HEK293T (cell line): ENCODE measurements around the gene INPP4B.

Experiments used
- BHLHE40 ChIP-seq: fragments of 450-650 bp; IDR thresholded peaks from 2 replicates; pipeline ENCODE4 v1.6.1; 2016; ENCODE audit warnings: mild to moderate bottlenecking, moderate library complexity, borderline replicate concordance
- L3MBTL2 ChIP-seq: fragments of 450-650 bp; conservative IDR thresholded peaks from 2 replicates; pipeline ENCODE4 v1.6.1; 2016; ENCODE audit warnings: mild to moderate bottlenecking
- SP1 ChIP-seq: fragments of 450-650 bp; IDR thresholded peaks from 2 replicates; pipeline ENCODE4 v1.6.1; 2017
- SUZ12 ChIP-seq: fragments of 450-650 bp; IDR thresholded peaks from 2 replicates; pipeline ENCODE4 v1.6.1; 2016; ENCODE audit warnings: mild to moderate bottlenecking
- ZNF384 ChIP-seq: fragments of 450-650 bp; IDR thresholded peaks from 2 replicates; pipeline ENCODE4 v1.6.1; 2016

DNA sequence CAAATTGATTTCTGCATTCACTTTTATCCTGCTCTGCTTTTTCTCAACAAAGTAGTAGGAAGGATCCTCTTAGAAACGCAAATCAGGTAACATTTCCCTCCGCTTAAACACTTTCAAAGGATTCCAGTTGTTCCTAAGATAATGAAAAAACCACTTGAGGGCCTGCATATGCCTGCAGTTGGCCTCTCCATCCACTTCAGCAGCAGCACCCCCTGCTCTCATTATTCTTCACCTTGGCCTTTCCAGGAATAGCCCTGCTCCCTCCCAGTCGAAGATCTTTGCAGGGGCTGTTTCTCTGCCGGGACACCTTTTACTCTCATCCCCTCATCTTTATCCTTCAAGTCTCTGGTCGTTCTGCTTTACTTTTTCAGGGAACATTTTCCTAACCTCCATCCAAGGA, 314.0 kb downstream of the INPP4B start:
- TF ChIP-seq SP1: no peak
- TF ChIP-seq L3MBTL2: no peak
- TF ChIP-seq ZNF384: no peak
- TF ChIP-seq BHLHE40: no peak
- no peak for TF ChIP-seq SUZ12
